Measurements from ENCODE around the gene PHF21B. TPM values are rescaled to one million over a fixed set of nuclear protein-coding genes. Genes with fewer than 3 reads are reported as not detected.
A peak's percentile ranks its signal among the peaks of the same experiment; 100 is the strongest.

Gene PHF21B
- total RNA-seq, 1 experiment from 2014 or later, result 4.5 TPM

DNA sequence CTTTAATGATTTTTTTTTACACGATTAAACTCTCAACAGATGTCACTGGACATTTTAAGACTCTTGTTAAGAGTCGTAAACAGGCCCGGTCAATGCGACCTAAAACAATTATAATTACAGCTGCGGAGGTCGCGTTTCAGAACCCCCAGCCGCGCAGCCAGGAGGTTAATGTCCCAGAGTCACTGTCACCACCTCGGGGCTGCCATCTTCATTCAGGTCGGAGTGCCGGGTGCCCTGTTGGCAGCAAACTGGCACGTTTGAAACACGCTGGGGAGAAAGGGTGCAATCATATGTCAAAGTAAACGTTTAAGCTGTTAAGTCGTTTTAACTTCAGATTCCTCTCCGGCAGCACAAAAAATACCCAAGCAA is 711 bp upstream of the PHF21B start:
- DNase-seq (ENCODE audit: low read depth, low spot score), result no peak
- H3K36me3 ChIP-seq (ENCODE audit: control insufficient read depth, insufficient read depth, low read length), result no peaks in the 10 kb centered on the region
- POLR2A ChIA-PET, result no interaction called here
- H3K27me3 ChIP-seq (ENCODE audit: control insufficient read depth, insufficient read depth, low read length), result no peaks in the 10 kb centered on the region
- in situ Hi-C loops (cut with HindIII; ENCODE audit: low pct_unique_long_range_greater_than_20kb, low sequenced_read_pairs), result no loop called here
- H3K9me3 ChIP-seq (ENCODE audit: control insufficient read depth, insufficient read depth, low read depth, low read length), result no peaks in the 10 kb centered on the region
- no TSS peak for BruUV-seq (replicated peaks)
- peak overlapping the region; percentile 70 for H3K27ac ChIP-seq (ENCODE audit: low read length)
- TF ChIP-seq POLR2AphosphoS5 (IDR thresholded peaks at IDR 0.05; ENCODE audit: low read depth, low read length) (no peak), TCF7L2 (IDR thresholded peaks at IDR 0.05; ENCODE audit: low read depth, low read length) (no peak), SIN3A (IDR thresholded peaks at IDR 0.05; ENCODE audit: borderline replicate concordance, insufficient read depth, low read depth, low read length) (no peak)
- TF ChIP-seq, protein P1, sequence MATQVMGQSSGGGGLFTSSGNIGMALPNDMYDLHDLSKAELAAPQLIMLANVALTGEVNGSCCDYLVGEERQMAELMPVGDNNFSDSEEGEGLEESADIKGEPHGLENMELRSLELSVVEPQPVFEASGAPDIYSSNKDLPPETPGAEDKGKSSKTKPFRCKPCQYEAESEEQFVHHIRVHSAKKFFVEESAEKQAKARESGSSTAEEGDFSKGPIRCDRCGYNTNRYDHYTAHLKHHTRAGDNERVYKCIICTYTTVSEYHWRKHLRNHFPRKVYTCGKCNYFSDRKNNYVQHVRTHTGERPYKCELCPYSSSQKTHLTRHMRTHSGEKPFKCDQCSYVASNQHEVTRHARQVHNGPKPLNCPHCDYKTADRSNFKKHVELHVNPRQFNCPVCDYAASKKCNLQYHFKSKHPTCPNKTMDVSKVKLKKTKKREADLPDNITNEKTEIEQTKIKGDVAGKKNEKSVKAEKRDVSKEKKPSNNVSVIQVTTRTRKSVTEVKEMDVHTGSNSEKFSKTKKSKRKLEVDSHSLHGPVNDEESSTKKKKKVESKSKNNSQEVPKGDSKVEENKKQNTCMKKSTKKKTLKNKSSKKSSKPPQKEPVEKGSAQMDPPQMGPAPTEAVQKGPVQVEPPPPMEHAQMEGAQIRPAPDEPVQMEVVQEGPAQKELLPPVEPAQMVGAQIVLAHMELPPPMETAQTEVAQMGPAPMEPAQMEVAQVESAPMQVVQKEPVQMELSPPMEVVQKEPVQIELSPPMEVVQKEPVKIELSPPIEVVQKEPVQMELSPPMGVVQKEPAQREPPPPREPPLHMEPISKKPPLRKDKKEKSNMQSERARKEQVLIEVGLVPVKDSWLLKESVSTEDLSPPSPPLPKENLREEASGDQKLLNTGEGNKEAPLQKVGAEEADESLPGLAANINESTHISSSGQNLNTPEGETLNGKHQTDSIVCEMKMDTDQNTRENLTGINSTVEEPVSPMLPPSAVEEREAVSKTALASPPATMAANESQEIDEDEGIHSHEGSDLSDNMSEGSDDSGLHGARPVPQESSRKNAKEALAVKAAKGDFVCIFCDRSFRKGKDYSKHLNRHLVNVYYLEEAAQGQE (IDR thresholded peaks at IDR 0.05; ENCODE audit: insufficient read depth in 1 of 2, low read depth in 2 of 2, low read length in 1 of 2), result no peak
- TF ChIP-seq, protein P2, sequence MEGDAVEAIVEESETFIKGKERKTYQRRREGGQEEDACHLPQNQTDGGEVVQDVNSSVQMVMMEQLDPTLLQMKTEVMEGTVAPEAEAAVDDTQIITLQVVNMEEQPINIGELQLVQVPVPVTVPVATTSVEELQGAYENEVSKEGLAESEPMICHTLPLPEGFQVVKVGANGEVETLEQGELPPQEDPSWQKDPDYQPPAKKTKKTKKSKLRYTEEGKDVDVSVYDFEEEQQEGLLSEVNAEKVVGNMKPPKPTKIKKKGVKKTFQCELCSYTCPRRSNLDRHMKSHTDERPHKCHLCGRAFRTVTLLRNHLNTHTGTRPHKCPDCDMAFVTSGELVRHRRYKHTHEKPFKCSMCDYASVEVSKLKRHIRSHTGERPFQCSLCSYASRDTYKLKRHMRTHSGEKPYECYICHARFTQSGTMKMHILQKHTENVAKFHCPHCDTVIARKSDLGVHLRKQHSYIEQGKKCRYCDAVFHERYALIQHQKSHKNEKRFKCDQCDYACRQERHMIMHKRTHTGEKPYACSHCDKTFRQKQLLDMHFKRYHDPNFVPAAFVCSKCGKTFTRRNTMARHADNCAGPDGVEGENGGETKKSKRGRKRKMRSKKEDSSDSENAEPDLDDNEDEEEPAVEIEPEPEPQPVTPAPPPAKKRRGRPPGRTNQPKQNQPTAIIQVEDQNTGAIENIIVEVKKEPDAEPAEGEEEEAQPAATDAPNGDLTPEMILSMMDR (IDR thresholded peaks at IDR 0.05), result no peak
- H3K4me3 ChIP-seq (ENCODE audit: low read depth in 2 of 2, low read length in 2 of 2), result peak overlapping the region; percentile 63 to 72
- ATAC-seq, result no peak
- CTCF ChIA-PET, result interaction anchor here (0.7 kb wide), 1 partner anchor 38 kb away, joined by 10 read pairs; no protein-coding TSS in a partner anchor
- intact Hi-C loops (cut with micrococcal nuclease; ENCODE audit: unreplicated experiment), result no loop called here
- 0 out of 2 replicates have a peak, but pooled peaks cover 5% of the 10 kb centered on the region for H3K4me1 ChIP-seq (ENCODE audit: control insufficient read depth, insufficient read depth, low read length)

DNA sequence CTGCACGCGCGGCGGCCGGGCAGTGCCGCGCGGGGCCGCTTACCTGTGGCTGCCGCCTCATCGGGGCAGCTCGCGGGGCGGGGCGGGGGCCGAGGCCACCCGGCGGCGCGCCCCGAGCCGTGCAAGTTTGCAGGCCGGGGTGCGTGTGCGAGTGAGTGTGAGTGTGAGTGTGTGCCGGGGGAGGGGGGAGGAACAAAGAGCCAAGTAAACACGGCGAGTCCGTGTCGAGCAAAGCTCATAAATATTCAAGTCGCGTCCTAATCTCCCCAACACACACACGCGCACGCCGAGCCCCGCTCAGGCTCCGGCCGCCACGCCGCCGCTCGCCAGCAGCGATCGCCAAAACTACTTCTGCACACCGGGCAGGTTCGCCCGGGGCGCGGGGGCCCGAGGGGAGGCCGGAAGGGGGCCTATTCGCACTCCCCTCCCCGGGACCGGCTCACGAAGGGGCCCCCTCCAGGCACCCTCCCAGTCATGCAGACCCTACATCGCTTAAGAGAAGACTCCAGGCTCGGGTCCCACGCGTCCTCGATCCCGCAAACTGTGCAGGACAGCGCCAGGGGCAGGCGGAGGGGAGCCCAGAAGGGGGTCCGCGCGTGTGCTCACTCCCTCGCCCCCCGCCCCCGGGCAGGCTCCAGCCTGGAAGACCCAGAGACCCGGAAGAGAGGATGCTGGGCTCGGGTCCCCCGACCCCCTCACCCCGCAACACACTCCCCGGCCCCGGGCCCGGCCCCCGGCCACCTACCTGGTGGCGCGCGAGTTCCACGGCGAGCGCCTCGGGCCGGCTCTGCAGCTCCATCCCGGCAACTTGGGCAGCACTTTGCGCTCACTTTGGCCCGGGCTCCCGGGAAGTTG is 827 bp downstream of the PHF21B start:
- ATAC-seq, result peak; percentile 57
- TF ChIP-seq SIN3A (IDR thresholded peaks at IDR 0.05; ENCODE audit: borderline replicate concordance, insufficient read depth, low read depth, low read length) (no peak), TCF7L2 (IDR thresholded peaks at IDR 0.05; ENCODE audit: low read depth, low read length) (no peak), POLR2AphosphoS5 (IDR thresholded peaks at IDR 0.05; ENCODE audit: low read depth, low read length) (no peak)
- TF ChIP-seq, protein P2 (IDR thresholded peaks at IDR 0.05), result no peak; the same call in 1 of the 2 replicates
- TF ChIP-seq, protein P1 (IDR thresholded peaks at IDR 0.05; ENCODE audit: insufficient read depth in 1 of 2, low read depth in 2 of 2, low read length in 1 of 2), result 0 out of 4 replicates have a peak, but pooled peaks of 1 of the 2 experiments have one; percentile 5
- Histone ChIP-seq H3K4me1 (ENCODE audit: control insufficient read depth, insufficient read depth, low read length) (0 out of 2 replicates have a peak, but pooled peaks cover 5% of the 10 kb centered on the region), H3K4me3 (ENCODE audit: low read depth in 2 of 2, low read length in 2 of 2) (peak overlapping the region; percentile 54 to 63), H3K27ac (ENCODE audit: low read length) (no peak overlapping the region), H3K27me3 (ENCODE audit: control insufficient read depth, insufficient read depth, low read length) (no peaks in the 10 kb centered on the region), H3K36me3 (ENCODE audit: control insufficient read depth, insufficient read depth, low read length) (no peaks in the 10 kb centered on the region), H3K9me3 (ENCODE audit: control insufficient read depth, insufficient read depth, low read depth, low read length) (no peaks in the 10 kb centered on the region)
- no peak for DNase-seq (ENCODE audit: low read depth, low spot score)
- POLR2A ChIA-PET, result no interaction called here
- CTCF ChIA-PET, result no interaction called here
- intact Hi-C loops (cut with micrococcal nuclease; ENCODE audit: unreplicated experiment), result no loop called here
- BruUV-seq (replicated peaks), result no TSS peak
- in situ Hi-C loops (cut with HindIII; ENCODE audit: low pct_unique_long_range_greater_than_20kb, low sequenced_read_pairs), result no loop called here
